Parathyroid adenoma (tissue), 2 donors: ENCODE measurements around the gene DNM2.
A peak's percentile ranks its signal among the peaks of the same experiment; 100 is the strongest.

ENCODE experiments used
- H2AFZ ChIP-seq: fragments of 300-600 bp; sonication (generic); one replicate; pipeline ENCODE4 v1.7.0; 2017; ENCODE audit warnings: antibody characterized with exemption, mild to moderate bottlenecking
- H3K27ac ChIP-seq: fragments of 300-600 bp; sonication (generic); one replicate; pipeline ENCODE4 v1.7.0; 2017
- H3K27me3 ChIP-seq: fragments of 300-600 bp; sonication (generic); one replicate; pipeline ENCODE4 v1.7.0; 2017; ENCODE audit warnings: low read length; ENCODE audit not compliant: control insufficient read depth, insufficient read depth
- H3K36me3 ChIP-seq: fragments of 300-600 bp; sonication (generic); one replicate; pipeline ENCODE4 v1.7.0; 2017; ENCODE audit warnings: low read length; ENCODE audit not compliant: control insufficient read depth, insufficient read depth
- H3K4me1 ChIP-seq: fragments of 300-600 bp; sonication (generic); one replicate; pipeline ENCODE4 v1.7.0; 2017; ENCODE audit warnings: control low read depth
- H3K4me2 ChIP-seq: fragments of 300-600 bp; sonication (generic); one replicate; pipeline ENCODE4 v1.7.0; 2017; ENCODE audit warnings: low read length
- H3K4me3 ChIP-seq: fragments of 300-600 bp; sonication (generic); one replicate; pipeline ENCODE4 v1.7.0; 2017; ENCODE audit warnings: low read depth, low read length
- H3K79me2 ChIP-seq: fragments of 300-600 bp; sonication (generic); one replicate; pipeline ENCODE4 v1.7.0; 2017; ENCODE audit warnings: control low read depth
- H3K9ac ChIP-seq: fragments of 300-600 bp; sonication (generic); one replicate; pipeline ENCODE4 v1.7.0; 2017; ENCODE audit warnings: mild to moderate bottlenecking
- H3K9me3 ChIP-seq: fragments of 300-600 bp; sonication (generic); one replicate; pipeline ENCODE4 v1.7.0; 2017; ENCODE audit warnings: low read length; ENCODE audit not compliant: control insufficient read depth
- TF ChIP-seq, protein P1 (sequence below): fragments of 300-600 bp; sonication (generic); IDR thresholded peaks from one replicate; pipeline ENCODE4 v1.7.0; 2017; ENCODE audit warnings: antibody characterized with exemption, mild to moderate bottlenecking
- donor health status: primary hyperparathyroidism.

The DNM2 gene

DNA sequence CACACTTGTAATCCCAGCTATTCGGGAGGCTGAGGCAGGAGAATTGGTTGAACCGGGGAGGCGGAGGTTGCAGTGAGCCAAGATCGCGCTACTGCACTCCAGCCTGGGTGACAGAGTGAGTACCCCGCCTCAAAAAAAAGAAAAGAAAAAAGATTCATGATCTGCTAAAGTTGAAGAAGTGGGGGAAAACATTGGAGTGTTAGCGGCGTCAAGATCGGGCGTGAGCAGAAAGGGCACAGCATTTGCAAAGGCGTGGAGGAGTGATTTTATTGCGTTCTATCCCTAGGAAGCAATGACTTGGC is 874 bp upstream of the DNM2 start:
- H3K9ac ChIP-seq, result no peak overlapping the region
- H3K4me3 ChIP-seq, result peak overlapping the region; percentile 37
- H3K79me2 ChIP-seq, result peaks cover 34% of the 10 kb centered on the region
- H2AFZ ChIP-seq, result peak overlapping the region; percentile 68
- TF ChIP-seq, protein P1, sequence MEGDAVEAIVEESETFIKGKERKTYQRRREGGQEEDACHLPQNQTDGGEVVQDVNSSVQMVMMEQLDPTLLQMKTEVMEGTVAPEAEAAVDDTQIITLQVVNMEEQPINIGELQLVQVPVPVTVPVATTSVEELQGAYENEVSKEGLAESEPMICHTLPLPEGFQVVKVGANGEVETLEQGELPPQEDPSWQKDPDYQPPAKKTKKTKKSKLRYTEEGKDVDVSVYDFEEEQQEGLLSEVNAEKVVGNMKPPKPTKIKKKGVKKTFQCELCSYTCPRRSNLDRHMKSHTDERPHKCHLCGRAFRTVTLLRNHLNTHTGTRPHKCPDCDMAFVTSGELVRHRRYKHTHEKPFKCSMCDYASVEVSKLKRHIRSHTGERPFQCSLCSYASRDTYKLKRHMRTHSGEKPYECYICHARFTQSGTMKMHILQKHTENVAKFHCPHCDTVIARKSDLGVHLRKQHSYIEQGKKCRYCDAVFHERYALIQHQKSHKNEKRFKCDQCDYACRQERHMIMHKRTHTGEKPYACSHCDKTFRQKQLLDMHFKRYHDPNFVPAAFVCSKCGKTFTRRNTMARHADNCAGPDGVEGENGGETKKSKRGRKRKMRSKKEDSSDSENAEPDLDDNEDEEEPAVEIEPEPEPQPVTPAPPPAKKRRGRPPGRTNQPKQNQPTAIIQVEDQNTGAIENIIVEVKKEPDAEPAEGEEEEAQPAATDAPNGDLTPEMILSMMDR, result no peak
- no peaks in the 10 kb centered on the region for H3K9me3 ChIP-seq
- H3K4me1 ChIP-seq, result peaks cover 8% of the 10 kb centered on the region
- no peak overlapping the region for H3K27ac ChIP-seq
- H3K36me3 ChIP-seq, result no peaks in the 10 kb centered on the region
- H3K4me2 ChIP-seq, result peak overlapping the region; percentile 68
- no peaks in the 10 kb centered on the region for H3K27me3 ChIP-seq

DNA sequence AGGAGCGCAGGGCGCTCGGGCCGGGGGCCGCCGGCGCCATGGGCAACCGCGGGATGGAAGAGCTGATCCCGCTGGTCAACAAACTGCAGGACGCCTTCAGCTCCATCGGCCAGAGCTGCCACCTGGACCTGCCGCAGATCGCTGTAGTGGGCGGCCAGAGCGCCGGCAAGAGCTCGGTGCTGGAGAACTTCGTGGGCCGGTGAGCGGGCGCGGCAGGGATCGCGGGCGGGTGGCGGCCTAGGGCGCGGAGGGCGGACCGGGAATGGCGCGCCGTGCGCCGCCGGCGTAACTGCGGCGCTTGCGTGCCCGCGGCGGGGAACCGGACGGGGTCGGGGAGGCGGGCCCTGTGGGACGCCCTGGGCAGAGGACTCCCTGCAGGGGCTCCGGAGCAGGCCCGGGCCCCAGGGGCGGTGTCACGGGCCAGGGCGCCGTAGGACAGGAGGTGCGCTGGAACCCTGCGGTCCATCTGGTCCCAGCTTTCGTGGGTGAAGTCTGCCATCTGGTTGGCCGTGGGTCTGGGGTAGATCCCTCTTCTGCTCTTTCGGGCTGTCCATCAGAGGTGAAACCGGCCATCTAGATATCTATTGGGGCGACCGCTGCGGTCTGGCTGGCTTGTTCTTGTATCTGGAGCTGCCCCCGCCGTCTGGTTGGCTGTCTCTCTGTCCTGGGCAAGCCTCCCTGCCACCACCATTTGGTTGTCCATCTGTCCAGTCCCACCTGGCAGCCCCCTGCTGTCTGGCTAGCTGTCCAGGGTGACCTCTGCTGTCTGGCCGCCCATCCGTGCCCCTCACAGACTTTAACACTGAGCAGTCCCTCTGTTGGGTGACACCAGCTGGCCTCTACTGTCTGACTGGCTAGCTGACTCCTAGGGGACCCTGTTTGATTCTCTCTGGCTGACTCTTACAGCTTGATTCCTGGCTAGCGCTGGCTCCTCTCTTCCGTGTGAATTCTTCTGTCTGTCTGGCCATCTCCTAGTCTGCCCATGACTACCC is 622 bp downstream of the DNM2 start:
- TF ChIP-seq, protein P1, result no peak
- H3K27ac ChIP-seq, result peak overlapping the region; percentile 78
- no peaks in the 10 kb centered on the region for H3K36me3 ChIP-seq
- peak overlapping the region; percentile 89 for H3K4me2 ChIP-seq
- peaks cover 48% of the 10 kb centered on the region for H3K79me2 ChIP-seq
- no peaks in the 10 kb centered on the region for H3K27me3 ChIP-seq
- peak overlapping the region; percentile 81 for H3K9ac ChIP-seq
- peak overlapping the region; percentile 80 for H2AFZ ChIP-seq
- no peaks in the 10 kb centered on the region for H3K9me3 ChIP-seq
- peak overlapping the region; percentile 92 for H3K4me3 ChIP-seq
- peaks cover 8% of the 10 kb centered on the region for H3K4me1 ChIP-seq

DNA sequence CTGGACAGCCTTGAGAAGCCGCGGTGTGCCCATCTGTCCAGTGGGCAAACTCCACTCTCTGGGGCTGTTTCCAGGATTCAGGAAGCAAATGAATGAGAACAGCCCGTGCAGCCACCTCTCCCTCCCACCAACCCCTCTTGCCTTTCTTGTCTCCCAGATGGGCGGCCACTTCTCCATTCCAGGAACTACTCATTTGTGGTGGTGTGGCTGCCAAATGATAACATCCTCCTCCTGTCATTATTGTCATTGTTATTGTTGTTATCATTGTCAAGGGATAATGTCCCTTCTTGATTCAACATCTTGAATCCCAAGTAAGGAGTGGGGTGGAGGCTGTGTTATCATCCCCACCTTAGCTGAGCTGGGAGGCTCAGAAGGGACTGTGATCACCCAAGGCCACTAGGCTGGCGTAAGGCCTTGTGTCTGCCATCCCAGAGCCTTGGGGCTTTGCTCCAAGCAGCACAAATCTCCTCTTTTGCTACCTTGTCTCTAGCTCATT is 1.6 kb downstream of the DNM2 start:
- Histone ChIP-seq H3K36me3 (no peaks in the 10 kb centered on the region), H3K27ac (peak overlapping the region; percentile 78), H3K9me3 (no peaks in the 10 kb centered on the region), H3K4me1 (peaks cover 8% of the 10 kb centered on the region), H2AFZ (no peak overlapping the region), H3K4me3 (peak overlapping the region; percentile 92), H3K79me2 (peaks cover 56% of the 10 kb centered on the region), H3K9ac (no peak overlapping the region), H3K4me2 (peak overlapping the region; percentile 89), H3K27me3 (no peaks in the 10 kb centered on the region)
- TF ChIP-seq, protein P1, result no peak

DNA sequence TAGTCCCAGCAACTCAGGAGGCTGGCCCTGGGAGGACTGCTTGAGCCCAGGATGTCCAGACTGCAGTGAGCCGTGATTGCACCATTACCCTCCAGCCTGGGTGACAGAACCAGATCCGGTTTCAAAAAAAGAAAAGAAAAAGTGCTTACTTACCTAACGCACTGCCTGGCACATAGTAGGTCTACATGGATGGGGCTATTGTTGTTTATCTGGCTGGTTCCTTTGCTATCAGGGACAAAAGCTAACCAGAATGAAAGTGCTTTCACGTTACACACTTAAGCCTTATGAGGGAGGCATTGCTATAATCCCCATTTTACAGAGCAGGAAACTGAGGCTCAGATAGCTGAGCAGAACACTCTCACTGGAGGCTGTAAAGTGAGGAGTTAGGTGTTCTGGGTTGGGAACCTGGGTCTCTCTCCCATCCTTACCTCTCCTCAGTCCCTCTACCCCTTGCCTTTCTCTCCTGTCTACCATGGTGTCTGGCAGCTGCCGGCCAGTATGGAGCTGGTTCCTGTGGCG is 2.8 kb downstream of the DNM2 start:
- Histone ChIP-seq H3K36me3 (no peaks in the 10 kb centered on the region), H3K4me1 (peaks cover 8% of the 10 kb centered on the region)

More for the DNA sequence above, 2.8 kb downstream of the DNM2 start:
- H3K4me3 ChIP-seq, result no peak overlapping the region
- no peak overlapping the region for H3K4me2 ChIP-seq
- no peak overlapping the region for H3K27ac ChIP-seq
- no peak overlapping the region for H3K9ac ChIP-seq
- TF ChIP-seq, protein P1, result no peak
- no peaks in the 10 kb centered on the region for H3K9me3 ChIP-seq
- no peak overlapping the region for H2AFZ ChIP-seq
- no peaks in the 10 kb centered on the region for H3K27me3 ChIP-seq
- peaks cover 67% of the 10 kb centered on the region for H3K79me2 ChIP-seq
